Endothelial cell of umbilical vein (primary cell): Measurements from ENCODE around the gene MRPL34. TPM values are rescaled to one million over a fixed set of nuclear protein-coding genes. Genes with fewer than 3 reads are reported as not detected.

Source experiments
- BruUV-seq: library from RNA; stranded (reverse); fragments of 400-500 nt; replicated peaks from 2 replicates; lab custom pipeline; 2021; lab: Mats Ljungman, UMichigan
- CTCF ChIA-PET: fragments of 300-600, 350-600 bp; sonication (Branson Sonifier 250); formaldehyde crosslinking; loops from one replicate; lab custom pipeline; 2021; ENCODE audit warnings: antibody characterized with exemption, inconsistent platforms; lab: Charles Lee
- POLR2A ChIA-PET: fragments of 300-600, 350-600 bp; sonication (Branson Sonifier 250); formaldehyde crosslinking; loops from one replicate; lab custom pipeline; 2021; ENCODE audit warnings: antibody characterized with exemption, inconsistent platforms; lab: Charles Lee
- DNase-seq: peaks from one replicate; pipeline ENCODE4 v3.0.0-alpha.2; 2011; ENCODE audit warnings: low read depth, low spot score
- FAIRE-seq: peaks from 2 replicates; lab custom pipeline; 2011; peaks lifted over from hg19 to GRCh38; lab: Jason Lieb, UNC
- H2AFZ ChIP-seq: 2 replicates; pipeline ENCODE4 v1.6.0; 2012; ENCODE audit warnings: low read depth, low read length, control low read depth, inconsistent platforms
- H3K27ac ChIP-seq: 2 replicates; pipeline ENCODE4 v1.5.1; 2011; ENCODE audit warnings: low read depth, mild to moderate bottlenecking, control low read depth, low read length, moderate library complexity; ENCODE audit not compliant: insufficient read depth
- H3K27me3 ChIP-seq, 2 experiments: 2 replicates each; pipeline versions ENCODE4 v1.6.0 to v1.6.1; 2011; ENCODE audit warnings: low read length in 2 of 2, mixed read lengths in 1 of 2; ENCODE audit not compliant: control insufficient read depth in 2 of 2, insufficient read depth in 2 of 2
- H3K36me3 ChIP-seq, 2 experiments: 2 replicates in 1 of 2; 3 replicates in 1 of 2; pipeline ENCODE4 v1.5.1; 2011; ENCODE audit warnings: low read length in 2 of 2, mild to moderate bottlenecking in 1 of 2, moderate library complexity in 1 of 2; ENCODE audit not compliant: control insufficient read depth in 2 of 2, insufficient read depth in 2 of 2; ENCODE audit errors: extremely low read depth in 1 of 2
- H3K4me1 ChIP-seq: 3 replicates; pipeline ENCODE4 v1.5.1; 2011; ENCODE audit warnings: mild to moderate bottlenecking, low read length; ENCODE audit not compliant: control insufficient read depth, insufficient read depth; ENCODE audit errors: extremely low read depth
- H3K4me2 ChIP-seq: 2 replicates; pipeline ENCODE4 v1.6.1; 2011; ENCODE audit warnings: low read length, control low read depth, mixed read lengths; ENCODE audit not compliant: insufficient read depth
- H3K4me3 ChIP-seq, 3 experiments: fragments of 200-600 bp in 1 of 3; sonication (generic), shearing (Covaris generic) in 1 of 3; replicated peaks in 1 of 3; 2 replicates each; pipeline ENCODE4 v1.5.1; 2011 to 2016; ENCODE audit warnings: control low read depth in 3 of 3, low read length in 3 of 3, mild to moderate bottlenecking in 2 of 3, inconsistent platforms in 1 of 3, low read depth in 1 of 3, moderate library complexity in 1 of 3; ENCODE audit not compliant: insufficient read depth in 1 of 3
- H3K79me2 ChIP-seq: 2 replicates; pipeline ENCODE4 v1.6.0; 2012; ENCODE audit warnings: low read length, inconsistent platforms; ENCODE audit not compliant: control insufficient read depth, insufficient read depth
- H3K9ac ChIP-seq: replicated peaks from 2 replicates; pipeline ENCODE3; 2011; ENCODE audit warnings: low read length, control low read depth; ENCODE audit not compliant: insufficient read depth; ENCODE audit errors: extremely low read depth
- H3K9me1 ChIP-seq: replicated peaks from 3 replicates; pipeline ENCODE4 v1.6.0; 2011; ENCODE audit warnings: mild to moderate bottlenecking, low read length; ENCODE audit not compliant: control insufficient read depth, insufficient read depth; ENCODE audit errors: extremely low read depth
- H3K9me3 ChIP-seq: replicated peaks from 2 replicates; pipeline ENCODE4 v1.5.1; 2012; ENCODE audit warnings: low read length, inconsistent platforms; ENCODE audit not compliant: control insufficient read depth, insufficient read depth
- H4K20me1 ChIP-seq: replicated peaks from 2 replicates; pipeline ENCODE3; 2011; ENCODE audit warnings: mild to moderate bottlenecking, low read length; ENCODE audit not compliant: control insufficient read depth, insufficient read depth; ENCODE audit errors: extremely low read depth
- CTCF ChIP-seq, 2 donors: IDR thresholded peaks; 1 replicate in 1 of 2; 2 replicates in 1 of 2; pipeline ENCODE4 v1.5.1; 2011; ENCODE audit warnings: low read length in 2 of 2, mild to moderate bottlenecking in 2 of 2, moderate library complexity in 2 of 2, control low read depth in 1 of 2, inconsistent platforms in 1 of 2, low read depth in 1 of 2; ENCODE audit not compliant: insufficient read depth in 1 of 2; ENCODE audit errors: extremely low read depth in 1 of 2
- EZH2 ChIP-seq: IDR thresholded peaks from 2 replicates; pipeline ENCODE4 v1.6.1; 2012; ENCODE audit warnings: borderline replicate concordance, low read depth, mild to moderate bottlenecking, moderate library complexity, low read length, inconsistent platforms; ENCODE audit not compliant: severe bottlenecking
- FOS ChIP-seq: IDR thresholded peaks from 2 replicates; pipeline ENCODE4 v1.6.1; 2011; ENCODE audit warnings: mild to moderate bottlenecking, low read length, moderate library complexity, borderline replicate concordance; ENCODE audit not compliant: insufficient read depth
- GATA2 ChIP-seq: IDR thresholded peaks from 2 replicates; pipeline ENCODE4 v1.7.0; 2011; ENCODE audit warnings: low read depth, mild to moderate bottlenecking, moderate library complexity, mixed read lengths, low read length; ENCODE audit not compliant: insufficient read length, insufficient read depth
- JUN ChIP-seq: IDR thresholded peaks from 2 replicates; pipeline ENCODE4 v1.6.1; 2011; ENCODE audit warnings: borderline replicate concordance, low read depth; ENCODE audit not compliant: insufficient read length, insufficient read depth
- MAX ChIP-seq: IDR thresholded peaks from 2 replicates; pipeline ENCODE4 v1.6.1; 2011; ENCODE audit not compliant: insufficient read depth, insufficient read length
- MYC ChIP-seq: IDR thresholded peaks from one replicate; pipeline ENCODE4 v1.6.1; 2011; ENCODE audit warnings: mild to moderate bottlenecking, low read depth, low read length
- POLR2A ChIP-seq: IDR thresholded peaks from 2 replicates; pipeline ENCODE4 v1.6.1; 2012; ENCODE audit warnings: low read depth, mild to moderate bottlenecking, control low read depth, low read length
- POLR2AphosphoS5 ChIP-seq: IDR thresholded peaks from 2 replicates; pipeline ENCODE4 v1.6.1; 2012; ENCODE audit warnings: low read depth, mild to moderate bottlenecking, control low read depth, low read length, moderate library complexity; ENCODE audit not compliant: insufficient read depth
- dilution Hi-C: fragments of 300-500 bp; cut with MboI; formaldehyde crosslinking; loops from one replicate; pipeline ENCODE4 v1.15.0; 2019; ENCODE audit warnings: low sequenced_read_pairs; ENCODE audit not compliant: extremely low pct_ligation_motif_present
- intact Hi-C: fragments of 100-400 bp; cut with micrococcal nuclease; formaldehyde crosslinking; loops from one replicate; pipeline ENCODE4 v1.10.0; 2022
- polyA plus RNA-seq, 4 experiments: library from polyadenylated mRNA; depleted of rRNA in 3 of 4; stranded (reverse) in 3 of 4; unstranded in 1 of 4; fragments of >200 nt; gene quantifications; 2 replicates each; pipeline versions ENCODE4 v1.2.1 to v1.2.3, GENCODE V29; 2011 to 2012; ENCODE audit warnings: missing spikeins in 1 of 4
- total RNA-seq: library from RNA; stranded (reverse); gene quantifications from 2 replicates; pipeline ENCODE4 v1.2.3, GENCODE V29; 2021

Gene MRPL34
- total and polyA plus RNA-seq, 2 donors (not counting 3 experiments of a cell fraction or from before 2014, with no cell fraction given) = 45.5 to 55.7 TPM

- TF ChIP-seq EZH2 (no peak), JUN (no peak), MYC (no peak), POLR2AphosphoS5 (no peak), POLR2A (no peak), MAX (no peak), GATA2 (no peak), CTCF (IDR thresholded peaks at IDR 0.05; ENCODE audit: extremely low read depth in 1 of 2, insufficient read depth in 1 of 2, low read depth in 1 of 2, low read length in 2 of 2) (no peak), FOS (no peak)
- FAIRE-seq (no peak), DNase-seq (no peak)
- H3K27me3 ChIP-seq = peaks cover 4 to 18% of the 10 kb centered on the region in 2 experiments
- peak overlapping the region; percentile 27 for H3K9ac ChIP-seq
- no peak overlapping the region for H3K27ac ChIP-seq
- ChIA-PET CTCF (interaction anchor here (1.0 to 2.6 kb wide), 5 partner anchors 13 to 56 kb away, joined by 3 to 12 read pairs (median 5); partner anchors contain the start of gene MRPL34), POLR2A (interaction anchor here (0.5 kb wide), 1 partner anchor 662 kb away, joined by 4 read pairs; no protein-coding TSS in a partner anchor)
- intact Hi-C loops = no loop called here
- peaks cover 20% of the 10 kb centered on the region for H3K4me1 ChIP-seq
- dilution Hi-C loops = no loop called here
- BruUV-seq = no TSS peak
- H3K9me1 ChIP-seq = no peaks in the 10 kb centered on the region
- peaks cover 4% of the 10 kb centered on the region for H3K79me2 ChIP-seq
- H3K4me3 ChIP-seq = peak overlapping the region; percentile 26 to 55 (median 46)
- H3K36me3 ChIP-seq = no peaks in the 10 kb centered on the region
- H3K9me3 ChIP-seq = no peaks in the 10 kb centered on the region
- no peaks in the 10 kb centered on the region for H4K20me1 ChIP-seq
- H2AFZ ChIP-seq = peak overlapping the region; percentile 89
- peak overlapping the region; percentile 69 for H3K4me2 ChIP-seq
Measured at GRCh38 chr19:17333611-17334413, 28.1 kb downstream of the MRPL34 start.
